Prostate gland (tissue), 2 donors: Measurements from ENCODE around the gene TMEM11. TPM values are rescaled to one million over a fixed set of nuclear protein-coding genes. Genes with fewer than 3 reads are reported as not detected.

ENCODE experiments used
- DNase-seq: peaks from one replicate; pipeline ENCODE4 v3.0.0-alpha.2; 2019; ENCODE audit warnings: low spot score
- H3K27ac ChIP-seq, 2 donors: fragments of 200-600 bp; sonication (generic); 2 replicates each; pipeline ENCODE4 v1.5.1; 2017 to 2019
- H3K27me3 ChIP-seq: fragments of 200-600 bp; sonication (generic); replicated peaks from 2 replicates; pipeline ENCODE4 v1.5.1; 2019; ENCODE audit not compliant: insufficient read depth
- H3K36me3 ChIP-seq, 2 donors: fragments of 200-600 bp; sonication (generic); 1 replicate in 1 of 2; 2 replicates in 1 of 2; pipeline versions ENCODE4 v1.5.1 to v1.8.1; 2017 to 2019
- H3K4me1 ChIP-seq: fragments of 200-600 bp; sonication (generic); replicated peaks from 2 replicates; pipeline ENCODE4 v1.5.1; 2019
- H3K4me3 ChIP-seq, 2 donors: fragments of 200-600 bp; sonication (generic); 2 replicates each; pipeline ENCODE4 v1.5.1; 2017 to 2019
- H3K9me3 ChIP-seq: fragments of 200-600 bp; sonication (generic); 2 replicates; pipeline ENCODE4 v1.5.1; 2017
- POLR2A ChIP-seq: fragments of 450-650 bp; IDR thresholded peaks from one replicate; pipeline ENCODE4 v1.6.1; 2016; ENCODE audit warnings: antibody characterized with exemption, mild to moderate bottlenecking
- POLR2AphosphoS5 ChIP-seq: sonication (generic); formaldehyde crosslinking; IDR thresholded peaks from one replicate; pipeline ENCODE4 v1.6.1; 2017; ENCODE audit warnings: antibody characterized with exemption
- whole genome bisulfite sequencing: methylation state at CpG from one replicate; pipeline ENCODE4 v1.1.5; 2018; 5-methylcytosine and 5-hydroxymethylcytosine counted together
- intact Hi-C: fragments of 100-400 bp; cut with DNase I; formaldehyde crosslinking; loops from one replicate; pipeline ENCODE4 v1.14.2; 2022
- small RNA-seq, 2 donors: library from RNA; depleted of rRNA; stranded (forward); fragments of <200 nt; gene quantifications; one replicate each; pipeline ENCODE3, GENCODE V24; 2016
- total RNA-seq, 2 donors: library from RNA; depleted of rRNA; stranded (reverse); fragments of >200 nt; gene quantifications; one replicate each; pipeline ENCODE4 v1.1.0, GENCODE V29; 2016
- TF ChIP-seq, protein P1 (sequence below), 4 experiments: fragments of 200-600 bp in 2 of 4; fragments of 450-650 bp in 2 of 4; sonication (generic) in 2 of 4; IDR thresholded peaks; 1 replicate in 3 of 4; 2 replicates in 1 of 4; pipeline ENCODE4 v1.5.1; 2016 to 2019; ENCODE audit warnings: antibody characterized with exemption in 4 of 4, mild to moderate bottlenecking in 2 of 4, moderate library complexity in 2 of 4

Gene TMEM11
- total RNA-seq, 2 donors from 2014 or later: 33.1 to 44.1 TPM

DNA sequence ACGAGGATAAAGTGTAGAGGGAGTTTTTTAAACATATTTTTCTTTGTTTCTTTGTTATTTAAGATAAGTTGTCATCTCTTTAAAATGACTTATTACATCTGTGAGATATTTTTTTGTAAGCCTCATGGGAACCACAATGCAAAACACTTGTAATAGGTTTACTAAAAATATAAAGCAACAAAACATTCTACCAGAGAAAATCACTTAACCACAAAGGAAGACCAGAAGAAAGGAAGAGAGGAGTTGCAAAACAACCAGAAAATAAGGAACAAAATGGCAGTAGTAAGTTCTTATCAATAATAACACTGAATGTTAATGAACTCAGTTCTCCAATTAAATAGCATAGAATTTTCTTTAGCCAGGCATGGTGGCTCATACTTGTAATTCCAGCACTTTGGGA, 64.3 kb downstream of the TMEM11 start:
- DNase-seq: no peak
- H3K4me3 ChIP-seq: no peak overlapping the region
- H3K36me3 ChIP-seq: no peaks in the 10 kb centered on the region
- 84% methylated on average over 1 of the region's 1 CpG for WGBS
- intact Hi-C loops: no loop called here
- H3K9me3 ChIP-seq: no peaks in the 10 kb centered on the region
- no peaks in the 10 kb centered on the region for H3K4me1 ChIP-seq
- no peaks in the 10 kb centered on the region for H3K27me3 ChIP-seq
- H3K27ac ChIP-seq: no peak overlapping the region
- TF ChIP-seq, protein P1, sequence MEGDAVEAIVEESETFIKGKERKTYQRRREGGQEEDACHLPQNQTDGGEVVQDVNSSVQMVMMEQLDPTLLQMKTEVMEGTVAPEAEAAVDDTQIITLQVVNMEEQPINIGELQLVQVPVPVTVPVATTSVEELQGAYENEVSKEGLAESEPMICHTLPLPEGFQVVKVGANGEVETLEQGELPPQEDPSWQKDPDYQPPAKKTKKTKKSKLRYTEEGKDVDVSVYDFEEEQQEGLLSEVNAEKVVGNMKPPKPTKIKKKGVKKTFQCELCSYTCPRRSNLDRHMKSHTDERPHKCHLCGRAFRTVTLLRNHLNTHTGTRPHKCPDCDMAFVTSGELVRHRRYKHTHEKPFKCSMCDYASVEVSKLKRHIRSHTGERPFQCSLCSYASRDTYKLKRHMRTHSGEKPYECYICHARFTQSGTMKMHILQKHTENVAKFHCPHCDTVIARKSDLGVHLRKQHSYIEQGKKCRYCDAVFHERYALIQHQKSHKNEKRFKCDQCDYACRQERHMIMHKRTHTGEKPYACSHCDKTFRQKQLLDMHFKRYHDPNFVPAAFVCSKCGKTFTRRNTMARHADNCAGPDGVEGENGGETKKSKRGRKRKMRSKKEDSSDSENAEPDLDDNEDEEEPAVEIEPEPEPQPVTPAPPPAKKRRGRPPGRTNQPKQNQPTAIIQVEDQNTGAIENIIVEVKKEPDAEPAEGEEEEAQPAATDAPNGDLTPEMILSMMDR (IDR thresholded peaks at IDR 0.05): no peak
- TF ChIP-seq POLR2A (no peak), POLR2AphosphoS5 (no peak)

Small RNAs within 50 kb of the gene (small RNA-seq; reads per million reads assigned to genes)
- 0 reads per million in 2 donors for gene RN7SL426P

Other genes with a start within 250 kb of the TMEM11 start
- gene USP22, start 171.2 kb downstream of the TMEM11 start, total RNA-seq: 100 to 1,000 TPM; 133 to 242 TPM
- gene DHRS7B, start 87.2 kb downstream of the TMEM11 start, total RNA-seq: 10 to 100 TPM; 52.1 to 67.5 TPM
- 10 to 100 TPM; 16.5 to 26.3 TPM for gene NATD1, start 39.2 kb upstream of the TMEM11 start, total RNA-seq
- 10 to 100 TPM; 24.0 to 25.9 TPM for gene MAP2K3, start 70.5 kb upstream of the TMEM11 start, total RNA-seq
- 1 to 10 TPM in 1 of 2 donors, under 1 TPM in 1; 0.32 to 3.8 TPM for gene KCNJ12, start 162.2 kb upstream of the TMEM11 start, total RNA-seq